Panc1 (cell line): ENCODE results near the gene TP63. TPM values are rescaled to one million over a fixed set of nuclear protein-coding genes. Genes with fewer than 3 reads are reported as not detected.

Experiments used
- ATAC-seq: fragments of 200-7000 bp; cut with Tn5 transposase; 2 replicates; pipeline ENCODE4 v1.9.1; 2020; ENCODE audit warnings: mild to moderate bottlenecking, moderate library complexity
- BruUV-seq: library from RNA; stranded (reverse); fragments of 400-500 nt; replicated peaks from 2 replicates; lab custom pipeline; 2021; lab: Mats Ljungman, UMichigan
- CTCF ChIA-PET: fragments of 300-600 bp; sonication (Branson Sonifier 250); formaldehyde crosslinking; loops from one replicate; lab custom pipeline; 2022; ENCODE audit warnings: antibody characterized with exemption; lab: Charles Lee
- POLR2A ChIA-PET: fragments of 300-600 bp; sonication (Branson Sonifier 250); formaldehyde crosslinking; loops from one replicate; lab custom pipeline; 2022; ENCODE audit warnings: antibody characterized with exemption; lab: Charles Lee
- DNase-seq: peaks from one replicate; pipeline ENCODE4 v3.0.0-alpha.2; 2010; ENCODE audit warnings: low read depth, low spot score
- H3K27ac ChIP-seq: 2 replicates; pipeline ENCODE4 v1.5.1; 2011; ENCODE audit warnings: mild to moderate bottlenecking, low read length, inconsistent platforms
- H3K27me3 ChIP-seq: fragments of 200-500 bp; sonication (Bioruptor generic); 2 replicates; pipeline ENCODE4 v1.6.0; 2014; ENCODE audit warnings: low read length, inconsistent platforms; ENCODE audit not compliant: control insufficient read depth, insufficient read depth
- H3K36me3 ChIP-seq: fragments of 200-500 bp; sonication (Bioruptor generic); 2 replicates; pipeline ENCODE4 v1.5.1; 2014; ENCODE audit warnings: inconsistent platforms, mild to moderate bottlenecking, low read length, moderate library complexity; ENCODE audit not compliant: control insufficient read depth, insufficient read depth
- H3K4me1 ChIP-seq: 2 replicates; pipeline ENCODE4 v1.5.1; 2011; ENCODE audit warnings: inconsistent platforms, mild to moderate bottlenecking, low read length, moderate library complexity; ENCODE audit not compliant: control insufficient read depth, insufficient read depth
- H3K4me3 ChIP-seq, 2 experiments: 2 replicates each; pipeline ENCODE4 v1.5.1; 2011 to 2012; ENCODE audit warnings: low read depth in 2 of 2, low read length in 2 of 2, mild to moderate bottlenecking in 2 of 2, inconsistent platforms in 1 of 2, moderate library complexity in 1 of 2
- H3K9me3 ChIP-seq: fragments of 200-500 bp; sonication (Bioruptor generic); 2 replicates; pipeline ENCODE4 v1.5.1; 2014; ENCODE audit warnings: low read depth, mild to moderate bottlenecking, inconsistent platforms, low read length, moderate library complexity; ENCODE audit not compliant: control insufficient read depth, insufficient read depth
- POLR2AphosphoS5 ChIP-seq: IDR thresholded peaks from 2 replicates; pipeline ENCODE4 v1.6.1; 2012; ENCODE audit warnings: mild to moderate bottlenecking, low read depth, low read length, moderate library complexity
- REST ChIP-seq, 2 experiments: IDR thresholded peaks; 2 replicates each; pipeline ENCODE4 v1.6.1; 2011 to 2012; ENCODE audit warnings: low read depth in 2 of 2, control low read depth in 1 of 2, low read length in 1 of 2, mild to moderate bottlenecking in 1 of 2, moderate library complexity in 1 of 2; ENCODE audit not compliant: insufficient read depth in 1 of 2
- SIN3A ChIP-seq: IDR thresholded peaks from 2 replicates; pipeline ENCODE4 v1.6.1; 2012; ENCODE audit warnings: low read depth, mild to moderate bottlenecking, low read length, moderate library complexity, borderline replicate concordance; ENCODE audit not compliant: insufficient read depth
- TCF7L2 ChIP-seq: IDR thresholded peaks from 2 replicates; pipeline ENCODE4 v1.6.1; 2011; ENCODE audit warnings: mild to moderate bottlenecking, low read depth, low read length, inconsistent platforms
- in situ Hi-C: cut with HindIII; loops from 2 replicates; pipeline ENCODE4 v1.10.0; 2016; ENCODE audit warnings: low sequenced_read_pairs, low pct_unique_long_range_greater_than_20kb
- intact Hi-C: fragments of 100-400 bp; cut with micrococcal nuclease; formaldehyde crosslinking; loops from one replicate; pipeline ENCODE4 v1.10.0; 2022; ENCODE audit not compliant: unreplicated experiment
- total RNA-seq: library from RNA; stranded (reverse); gene quantifications from one replicate; pipeline ENCODE4 v1.2.1, GENCODE V29; 2021; ENCODE audit not compliant: unreplicated experiment
- TF ChIP-seq, protein P1 (sequence below): fragments of 450-650 bp; IDR thresholded peaks from 2 replicates; pipeline ENCODE4 v1.5.1; 2017; ENCODE audit warnings: mild to moderate bottlenecking

TP63 gene
- total RNA-seq, 1 experiment from 2014 or later = 0.51 TPM

DNA sequence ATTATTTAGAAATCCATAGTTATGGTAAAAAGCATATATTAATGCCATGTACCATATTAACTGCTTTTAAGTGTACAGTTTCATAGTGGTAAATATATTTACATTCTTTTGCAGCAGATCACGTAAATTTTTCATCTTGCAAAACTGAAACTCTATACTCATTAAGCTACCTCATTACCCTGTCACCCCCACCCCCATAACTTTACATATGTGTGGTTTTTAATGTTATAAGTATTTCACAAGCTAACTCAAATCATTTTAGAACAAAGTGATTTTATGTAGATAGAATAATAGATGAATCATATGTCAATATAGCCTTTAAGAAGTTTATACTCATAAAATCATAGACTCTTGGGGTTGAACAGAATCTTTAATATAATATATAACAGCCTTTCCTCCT lies 7.1 kb upstream of the TP63 start:
- no TSS peak for BruUV-seq
- Histone ChIP-seq H3K9me3 (no peaks in the 10 kb centered on the region), H3K36me3 (no peaks in the 10 kb centered on the region), H3K4me3 (no peak overlapping the region), H3K27me3 (no peaks in the 10 kb centered on the region), H3K4me1 (no peaks in the 10 kb centered on the region), H3K27ac (no peak overlapping the region)
- ATAC-seq (no peak), DNase-seq (no peak)
- in situ Hi-C loops (no loop called here), intact Hi-C loops (no loop called here)
- POLR2A ChIA-PET = no interaction called here
- CTCF ChIA-PET = no interaction called here
- TF ChIP-seq TCF7L2 (no peak), SIN3A (no peak), POLR2AphosphoS5 (no peak), REST (IDR thresholded peaks at IDR 0.05; ENCODE audit: insufficient read depth in 1 of 2, low read depth in 2 of 2, low read length in 1 of 2) (no peak)
- TF ChIP-seq, protein P1, sequence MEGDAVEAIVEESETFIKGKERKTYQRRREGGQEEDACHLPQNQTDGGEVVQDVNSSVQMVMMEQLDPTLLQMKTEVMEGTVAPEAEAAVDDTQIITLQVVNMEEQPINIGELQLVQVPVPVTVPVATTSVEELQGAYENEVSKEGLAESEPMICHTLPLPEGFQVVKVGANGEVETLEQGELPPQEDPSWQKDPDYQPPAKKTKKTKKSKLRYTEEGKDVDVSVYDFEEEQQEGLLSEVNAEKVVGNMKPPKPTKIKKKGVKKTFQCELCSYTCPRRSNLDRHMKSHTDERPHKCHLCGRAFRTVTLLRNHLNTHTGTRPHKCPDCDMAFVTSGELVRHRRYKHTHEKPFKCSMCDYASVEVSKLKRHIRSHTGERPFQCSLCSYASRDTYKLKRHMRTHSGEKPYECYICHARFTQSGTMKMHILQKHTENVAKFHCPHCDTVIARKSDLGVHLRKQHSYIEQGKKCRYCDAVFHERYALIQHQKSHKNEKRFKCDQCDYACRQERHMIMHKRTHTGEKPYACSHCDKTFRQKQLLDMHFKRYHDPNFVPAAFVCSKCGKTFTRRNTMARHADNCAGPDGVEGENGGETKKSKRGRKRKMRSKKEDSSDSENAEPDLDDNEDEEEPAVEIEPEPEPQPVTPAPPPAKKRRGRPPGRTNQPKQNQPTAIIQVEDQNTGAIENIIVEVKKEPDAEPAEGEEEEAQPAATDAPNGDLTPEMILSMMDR = no peak

DNA sequence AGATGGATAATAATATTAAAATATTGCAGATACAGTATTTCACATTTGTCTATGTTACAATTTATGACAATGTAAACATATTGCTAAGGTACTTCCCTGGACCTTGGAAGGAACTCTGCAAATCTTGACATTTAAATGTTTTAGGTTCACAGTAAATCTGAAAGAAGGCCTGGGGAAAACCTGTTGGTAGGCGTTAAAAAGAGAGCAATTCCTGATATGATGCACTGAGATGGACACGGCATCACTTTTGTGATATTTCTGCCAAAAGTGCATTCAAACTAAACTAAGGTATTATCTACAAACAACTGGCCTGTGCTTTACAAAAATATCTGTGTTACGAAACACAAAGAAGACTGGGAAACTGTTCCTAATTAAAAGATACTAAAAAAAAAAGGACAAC lies 6.1 kb upstream of the TP63 start:
- H3K4me3 ChIP-seq = no peak overlapping the region
- POLR2A ChIA-PET = no interaction called here
- H3K27me3 ChIP-seq = no peaks in the 10 kb centered on the region
- H3K9me3 ChIP-seq = no peaks in the 10 kb centered on the region
- in situ Hi-C loops (no loop called here), intact Hi-C loops (no loop called here)
- no peaks in the 10 kb centered on the region for H3K36me3 ChIP-seq
- TF ChIP-seq SIN3A = no peak
- TF ChIP-seq, protein P1 = no peak
- TF ChIP-seq POLR2AphosphoS5 = no peak
- no peak for TF ChIP-seq TCF7L2
- no peak for TF ChIP-seq REST (IDR thresholded peaks at IDR 0.05; ENCODE audit: insufficient read depth in 1 of 2, low read depth in 2 of 2, low read length in 1 of 2)
- CTCF ChIA-PET = no interaction called here
- no peak overlapping the region for H3K27ac ChIP-seq
- H3K4me1 ChIP-seq = no peaks in the 10 kb centered on the region
- DNase-seq (no peak), ATAC-seq (no peak)
- BruUV-seq = no TSS peak
